Activated T-helper 17 cell treated with anti-CD3 and anti-CD28 coated beads, Interleukin-2, amount 50 U/mL, for 72 hours (primary cell): ENCODE results near the gene DGKH. TPM values are rescaled to one million over a fixed set of nuclear protein-coding genes. Genes with fewer than 3 reads are reported as not detected.
A peak's percentile ranks its signal among the peaks of the same experiment; 100 is the strongest.
"Not testable (repeated sequence)": the region's sequence is repeated elsewhere in the genome, so short reads cannot be mapped to it uniquely, and the experiment has no call there.

Experiments
- ATAC-seq: fragments of 150-1000 bp; cut with Tn5 transposase; replicated peaks from 2 replicates; pipeline ENCODE4 v1.10.0; 2021; ENCODE audit warnings: mild to moderate bottlenecking, moderate library complexity
- H3K27ac Mint-ChIP-seq: one replicate; pipeline ENCODE4 v1.8.0; 2022; ENCODE audit warnings: mixed read lengths
- H3K27me3 Mint-ChIP-seq: one replicate; pipeline ENCODE4 v1.8.0; 2022; ENCODE audit warnings: mixed read lengths
- H3K36me3 Mint-ChIP-seq: one replicate; pipeline ENCODE4 v1.8.0; 2022; ENCODE audit warnings: low read depth, mild to moderate bottlenecking, mixed read lengths
- H3K4me1 Mint-ChIP-seq: one replicate; pipeline ENCODE4 v1.8.0; 2022; ENCODE audit warnings: mixed read lengths
- H3K4me3 Mint-ChIP-seq: one replicate; pipeline ENCODE4 v1.8.0; 2022; ENCODE audit warnings: mild to moderate bottlenecking, mixed read lengths
- H3K9me3 Mint-ChIP-seq: one replicate; pipeline ENCODE4 v1.8.0; 2022; ENCODE audit warnings: mixed read lengths
- total RNA-seq, 2 donors: library from RNA; stranded (reverse); gene quantifications; one replicate each; pipeline ENCODE4 v1.2.3, GENCODE V29; 2022

Gene DGKH
- total RNA-seq, 2 donors from 2014 or later: 16.6 to 17.5 TPM

DNA sequence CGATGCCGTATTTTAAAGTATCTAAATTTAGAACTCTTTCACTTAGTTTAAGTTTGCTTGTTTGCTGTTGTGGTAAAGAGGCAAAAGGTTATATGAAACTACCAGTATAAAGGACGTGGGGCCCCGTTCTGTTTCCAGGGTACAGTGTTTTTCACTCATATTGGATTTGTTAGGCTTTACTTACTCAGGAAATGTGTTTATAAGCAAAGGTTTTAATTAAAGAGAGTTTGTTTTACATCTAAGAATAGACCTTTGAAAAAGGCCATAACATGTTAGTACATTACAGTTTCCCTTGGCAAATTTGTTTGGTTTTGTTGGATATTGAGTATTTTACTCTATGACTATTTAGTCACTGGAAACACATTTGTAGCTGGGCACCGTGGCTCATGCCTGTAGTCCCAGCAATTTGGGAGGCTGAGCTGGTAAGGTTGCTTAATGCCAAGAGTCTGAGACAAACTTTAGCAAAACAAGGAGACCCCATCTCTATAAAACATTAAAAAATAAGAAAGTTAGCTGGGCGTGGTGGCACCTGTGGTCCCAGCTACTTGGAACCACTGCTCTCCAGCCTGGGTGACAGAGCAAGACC is 7.1 kb downstream of the DGKH start:
- Mint-ChIP-seq H3K4me1 (peaks cover 10% of the 10 kb centered on the region), H3K36me3 (peaks cover 6% of the 10 kb centered on the region), H3K27me3 (no peaks in the 10 kb centered on the region), H3K27ac (no peak overlapping the region), H3K9me3 (no peaks in the 10 kb centered on the region), H3K4me3 (no peak overlapping the region)
- ATAC-seq: no peak

DNA sequence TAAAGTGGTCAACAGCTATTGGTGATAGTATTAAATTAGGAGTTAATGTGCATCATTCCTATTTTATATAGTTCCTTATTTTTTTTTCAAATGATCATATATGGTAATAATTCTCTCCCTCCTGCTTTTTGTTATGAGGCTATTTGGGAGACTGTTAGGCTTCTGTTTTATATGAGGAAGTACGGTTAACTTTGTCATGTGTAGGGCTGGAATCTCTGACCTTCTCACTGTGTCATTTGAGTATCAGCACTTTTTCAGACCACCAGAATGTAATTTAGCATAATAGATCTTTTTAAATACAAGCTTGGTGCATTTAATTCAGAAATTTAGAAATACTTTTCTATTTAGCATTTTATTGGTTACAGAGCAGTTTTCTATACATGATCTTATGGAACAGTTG is 7.7 kb downstream of the DGKH start:
- no peaks in the 10 kb centered on the region for H3K27me3 Mint-ChIP-seq
- peaks cover 10% of the 10 kb centered on the region for H3K4me1 Mint-ChIP-seq
- ATAC-seq: no peak
- H3K4me3 Mint-ChIP-seq: no peak overlapping the region
- peaks cover 6% of the 10 kb centered on the region for H3K36me3 Mint-ChIP-seq
- H3K9me3 Mint-ChIP-seq: no peaks in the 10 kb centered on the region
- no peak overlapping the region for H3K27ac Mint-ChIP-seq

DNA sequence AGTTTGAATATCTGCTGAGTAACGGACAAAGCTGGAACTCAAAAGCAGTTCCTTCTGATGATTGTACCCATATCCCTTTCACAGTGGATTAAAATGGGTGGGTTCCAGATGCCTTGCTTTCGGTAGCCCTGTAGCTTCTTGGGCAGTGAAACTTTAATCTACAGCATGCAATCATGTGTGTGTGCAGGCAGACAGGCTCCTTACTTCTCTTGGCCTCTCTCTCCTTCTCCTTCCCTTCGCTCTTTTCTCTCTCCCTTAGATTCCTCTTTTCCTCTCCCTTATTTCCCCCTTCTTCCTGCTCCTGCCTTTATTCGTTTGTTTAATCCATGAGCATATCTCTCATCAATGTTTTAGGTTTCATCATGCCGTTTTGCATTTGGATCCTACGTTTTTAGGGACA is 8.1 kb downstream of the DGKH start:
- Mint-ChIP-seq H3K36me3 (peaks cover 6% of the 10 kb centered on the region), H3K27me3 (no peaks in the 10 kb centered on the region), H3K9me3 (no peaks in the 10 kb centered on the region), H3K27ac (no peak overlapping the region), H3K4me3 (peak overlapping the region; percentile 29), H3K4me1 (peaks cover 10% of the 10 kb centered on the region)
- no peak for ATAC-seq

DNA sequence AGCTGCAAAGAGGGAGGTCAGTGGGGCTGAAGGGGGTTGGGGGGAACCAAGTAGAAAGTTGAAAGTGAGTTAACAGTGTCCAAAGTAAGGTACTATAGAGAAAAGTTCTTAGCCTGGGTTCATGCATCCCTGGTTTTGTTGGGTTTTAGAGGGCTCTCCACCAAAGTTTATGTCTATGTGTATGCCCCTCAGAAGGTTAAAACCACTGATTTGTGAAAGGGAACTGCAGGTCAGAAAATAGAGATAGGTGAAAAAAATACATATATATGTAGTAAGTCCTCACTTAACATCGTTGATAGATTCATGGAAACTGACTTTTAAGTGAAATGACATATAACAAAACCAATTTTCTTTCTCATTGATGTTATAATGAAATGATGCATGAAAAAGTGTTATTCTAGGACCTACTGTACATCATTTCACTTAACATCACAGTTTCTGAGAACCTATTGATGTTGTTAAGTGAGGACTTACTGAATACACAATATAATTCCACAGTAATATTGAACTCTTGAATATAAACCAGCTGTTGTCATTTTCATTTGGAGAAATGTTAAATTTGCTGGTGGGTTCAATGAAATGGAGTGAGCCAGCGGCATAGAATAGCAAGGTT is 9.6 kb downstream of the DGKH start:
- Mint-ChIP-seq H3K27me3 (no peaks in the 10 kb centered on the region), H3K4me3 (no peak overlapping the region), H3K4me1 (peaks cover 10% of the 10 kb centered on the region), H3K9me3 (no peaks in the 10 kb centered on the region), H3K27ac (no peak overlapping the region), H3K36me3 (peaks cover 6% of the 10 kb centered on the region)
- ATAC-seq: no peak

DNA sequence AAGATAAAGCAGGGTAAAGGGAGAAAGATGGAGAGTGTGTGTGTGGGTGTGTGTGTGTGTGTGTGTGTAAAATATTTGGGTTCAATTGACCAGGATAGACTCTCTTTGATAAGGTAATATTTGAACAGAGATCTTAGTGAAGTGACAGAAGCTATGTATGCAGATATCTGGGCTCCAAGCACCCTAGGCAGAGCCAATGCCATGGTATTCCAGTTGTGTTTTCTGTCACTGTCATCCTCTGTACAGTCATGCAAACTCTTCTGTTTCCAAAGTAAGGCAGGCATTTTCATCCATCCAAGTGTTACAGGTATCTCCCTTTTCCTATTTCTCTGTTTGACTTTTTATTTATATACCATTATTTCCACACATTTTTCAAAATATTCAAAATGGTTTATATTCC is 13.5 kb downstream of the DGKH start:
- H3K4me3 Mint-ChIP-seq: no peak overlapping the region
- H3K4me1 Mint-ChIP-seq: peaks cover 13% of the 10 kb centered on the region
- no peak overlapping the region for H3K27ac Mint-ChIP-seq
- no peak for ATAC-seq
- H3K36me3 Mint-ChIP-seq: peaks cover 6% of the 10 kb centered on the region
- no peaks in the 10 kb centered on the region for H3K9me3 Mint-ChIP-seq
- H3K27me3 Mint-ChIP-seq: no peaks in the 10 kb centered on the region

DNA sequence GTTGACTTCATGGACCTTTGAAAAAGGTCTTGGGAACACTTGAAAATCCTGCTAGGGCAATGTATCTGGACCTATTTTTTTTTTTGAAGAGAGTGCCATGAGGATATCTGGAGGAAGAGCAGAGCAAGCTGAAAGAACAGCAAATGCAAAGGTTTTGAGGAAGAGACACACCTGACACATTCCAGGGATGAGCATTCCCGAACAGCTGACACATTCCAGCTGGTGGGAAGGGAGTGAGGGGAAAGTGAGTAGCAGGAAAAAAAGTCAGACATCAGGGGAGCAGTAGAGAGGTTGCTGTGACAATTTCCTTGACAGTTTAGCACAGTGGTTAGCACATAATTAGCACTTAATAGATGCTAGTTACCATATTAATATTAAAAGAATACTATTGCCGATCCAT is 14.7 kb downstream of the DGKH start:
- ATAC-seq: no peak

DNA sequence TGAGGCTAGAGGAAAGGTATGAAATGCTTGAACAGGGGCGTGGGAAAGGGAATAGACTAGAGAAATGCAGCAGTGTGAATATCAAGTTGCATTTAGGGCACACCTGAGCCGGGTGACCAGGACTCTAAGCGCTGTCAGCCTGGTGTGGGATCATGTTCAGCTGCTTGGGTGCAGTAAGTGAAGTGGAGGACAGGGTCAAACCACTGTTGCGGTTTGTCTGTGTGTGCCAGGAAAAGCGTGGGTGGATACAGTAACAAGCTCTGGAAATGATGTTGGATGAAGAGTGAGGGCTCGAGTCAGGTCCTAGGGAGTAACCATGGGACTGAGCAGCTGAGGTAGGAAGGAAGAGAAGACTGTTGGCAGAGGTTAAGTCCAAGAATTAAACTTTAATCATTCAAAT is 15.8 kb downstream of the DGKH start:
- Mint-ChIP-seq H3K27me3 (no peaks in the 10 kb centered on the region), H3K36me3 (no peaks in the 10 kb centered on the region), H3K27ac (no peak overlapping the region), H3K9me3 (no peaks in the 10 kb centered on the region), H3K4me3 (no peak overlapping the region), H3K4me1 (peaks cover 7% of the 10 kb centered on the region)
- ATAC-seq: no peak

More for the DNA sequence above, 14.7 kb downstream of the DGKH start:
- Mint-ChIP-seq H3K27me3 (no peaks in the 10 kb centered on the region), H3K4me1 (peaks cover 7% of the 10 kb centered on the region), H3K27ac (no peak overlapping the region), H3K9me3 (no peaks in the 10 kb centered on the region), H3K36me3 (peaks cover 6% of the 10 kb centered on the region), H3K4me3 (no peak overlapping the region)

DNA sequence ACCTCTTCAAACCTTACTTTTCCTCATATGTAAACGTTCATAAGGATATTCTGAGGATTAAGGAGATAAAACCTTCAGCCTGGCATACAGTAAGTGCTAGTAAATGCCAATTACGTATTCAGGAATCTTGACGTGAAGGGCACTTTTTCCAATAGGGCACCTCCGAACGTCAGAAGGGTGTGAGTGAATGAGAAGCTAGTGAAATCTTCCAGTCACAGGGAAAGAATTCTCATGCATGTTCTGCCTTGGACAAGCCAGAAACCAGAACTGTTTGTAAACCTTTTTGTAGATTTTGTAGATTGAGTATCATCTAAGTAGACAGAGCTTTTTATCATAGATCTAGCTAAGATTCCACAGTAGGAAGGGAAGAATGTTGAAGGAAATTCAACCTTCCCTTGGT is 16.5 kb downstream of the DGKH start:
- no peak overlapping the region for H3K27ac Mint-ChIP-seq
- no peak overlapping the region for H3K4me3 Mint-ChIP-seq

DNA sequence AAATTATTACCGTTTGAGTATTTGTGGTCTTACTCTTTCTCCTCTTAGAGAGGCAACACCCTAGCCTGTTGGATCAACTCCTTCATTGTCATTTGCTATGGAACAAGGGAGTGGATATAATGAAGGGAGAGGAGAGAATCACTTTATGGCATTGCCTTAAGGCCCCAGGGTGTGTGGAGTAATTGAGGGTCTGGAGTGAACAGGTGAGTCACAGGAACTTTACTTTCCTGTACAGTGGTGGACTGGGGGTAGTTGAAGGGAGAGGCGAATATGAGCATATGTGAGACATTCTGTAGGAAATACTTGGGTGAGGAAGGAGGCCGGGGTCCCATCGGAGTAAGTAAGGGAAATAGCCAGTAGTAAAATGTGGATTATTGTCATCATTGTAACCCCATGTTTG is 17.0 kb downstream of the DGKH start:
- peaks cover 7% of the 10 kb centered on the region for H3K4me1 Mint-ChIP-seq
- H3K27ac Mint-ChIP-seq: no peak overlapping the region
- no peak for ATAC-seq
- H3K27me3 Mint-ChIP-seq: no peaks in the 10 kb centered on the region
- H3K9me3 Mint-ChIP-seq: no peaks in the 10 kb centered on the region
- no peaks in the 10 kb centered on the region for H3K36me3 Mint-ChIP-seq
- H3K4me3 Mint-ChIP-seq: no peak overlapping the region

More for the DNA sequence above, 16.5 kb downstream of the DGKH start:
- Mint-ChIP-seq H3K36me3 (no peaks in the 10 kb centered on the region), H3K4me1 (peaks cover 7% of the 10 kb centered on the region), H3K27me3 (no peaks in the 10 kb centered on the region), H3K9me3 (no peaks in the 10 kb centered on the region)
- ATAC-seq: no peak

DNA sequence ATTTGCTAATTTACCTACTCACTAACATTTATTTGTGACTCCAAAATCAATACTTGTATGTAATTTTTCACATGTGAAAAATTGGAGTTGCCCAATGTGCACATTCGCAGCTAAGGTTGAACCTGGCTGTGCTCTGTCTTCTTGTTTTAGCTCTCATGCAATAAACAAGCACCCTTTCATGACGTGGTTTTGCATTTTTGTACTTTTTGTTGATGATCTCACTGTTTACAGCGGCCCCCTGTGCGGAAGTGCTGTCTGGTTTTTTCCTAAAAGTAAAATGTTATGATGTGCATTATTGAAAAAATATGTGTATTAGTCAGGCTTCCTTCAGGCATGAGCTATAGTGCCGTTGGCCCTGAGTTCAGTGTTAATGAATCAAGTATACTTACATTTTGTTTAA is 18.1 kb downstream of the DGKH start:
- H3K27ac Mint-ChIP-seq: no peak overlapping the region
- H3K36me3 Mint-ChIP-seq: no peaks in the 10 kb centered on the region
- H3K9me3 Mint-ChIP-seq: no peaks in the 10 kb centered on the region
- H3K27me3 Mint-ChIP-seq: no peaks in the 10 kb centered on the region
- no peak for ATAC-seq
- peaks cover 7% of the 10 kb centered on the region for H3K4me1 Mint-ChIP-seq
- no peak overlapping the region for H3K4me3 Mint-ChIP-seq

DNA sequence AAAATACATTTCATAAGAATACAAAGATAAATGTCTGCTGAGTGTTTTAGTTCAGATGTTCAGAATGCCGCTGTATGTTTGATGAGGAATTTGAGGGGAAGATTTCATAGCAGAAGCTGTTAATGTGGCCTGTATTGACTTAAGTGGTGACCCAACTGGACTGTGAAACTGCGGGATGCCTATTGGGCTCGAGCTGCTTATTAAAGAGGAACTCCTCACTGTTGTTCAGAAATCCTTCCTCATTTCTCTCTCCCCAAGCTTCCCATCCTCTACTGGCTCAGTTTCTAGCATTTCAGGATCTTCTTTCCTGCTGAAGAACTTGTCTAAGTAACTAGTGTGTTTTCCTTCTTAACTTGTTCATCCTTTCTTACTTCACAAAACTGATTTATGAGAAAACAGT is 20.4 kb downstream of the DGKH start:
- Mint-ChIP-seq H3K9me3 (no peaks in the 10 kb centered on the region), H3K4me3 (no peak overlapping the region), H3K27ac (no peak overlapping the region), H3K4me1 (peaks cover 6% of the 10 kb centered on the region), H3K36me3 (no peaks in the 10 kb centered on the region), H3K27me3 (no peaks in the 10 kb centered on the region)
- no peak for ATAC-seq

DNA sequence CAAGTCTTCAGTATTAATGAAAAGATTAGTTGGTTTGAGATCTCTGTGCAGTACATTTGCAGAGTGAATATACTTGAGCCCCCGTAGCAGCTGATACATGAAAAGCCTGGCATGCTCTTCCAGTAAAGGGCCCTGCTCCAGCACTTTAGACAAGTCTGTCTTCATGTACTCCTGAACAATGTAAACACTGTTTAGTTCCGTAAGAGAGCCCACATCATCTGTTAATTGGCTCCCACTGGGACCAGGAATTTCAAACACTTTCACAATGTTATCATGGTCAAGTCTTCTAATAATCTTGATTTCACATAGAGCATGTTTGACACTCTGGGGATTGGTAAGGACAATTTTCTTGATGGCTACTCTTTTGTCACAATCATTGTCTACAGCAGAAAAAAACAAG is 22.2 kb downstream of the DGKH start:
- H3K36me3 Mint-ChIP-seq, H3K4me1 Mint-ChIP-seq, H3K9me3 Mint-ChIP-seq, H3K27ac Mint-ChIP-seq, H3K4me3 Mint-ChIP-seq, ATAC-seq, H3K27me3 Mint-ChIP-seq: not testable (repeated sequence)

DNA sequence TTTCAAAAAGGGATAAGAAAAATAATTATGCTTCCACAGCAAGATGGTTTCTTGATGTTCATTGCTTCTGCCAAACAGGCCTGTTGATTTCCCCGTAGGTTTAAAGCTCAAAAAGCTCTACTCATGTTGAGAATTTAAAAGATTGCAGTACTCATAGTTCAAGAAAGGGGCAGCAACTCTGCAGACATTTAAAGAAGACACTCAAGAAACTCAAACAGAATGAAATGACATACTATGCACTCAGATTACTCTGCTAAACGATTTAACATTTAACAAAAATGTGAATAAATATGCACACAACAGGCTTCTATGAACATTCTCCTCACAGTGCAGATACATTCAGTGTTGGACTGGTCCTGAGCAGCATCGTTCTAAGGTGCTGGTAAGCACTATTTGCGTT is 22.7 kb downstream of the DGKH start:
- not testable (repeated sequence) for H3K4me1 Mint-ChIP-seq, H3K27me3 Mint-ChIP-seq, H3K36me3 Mint-ChIP-seq, H3K27ac Mint-ChIP-seq, H3K4me3 Mint-ChIP-seq, H3K9me3 Mint-ChIP-seq, ATAC-seq

DNA sequence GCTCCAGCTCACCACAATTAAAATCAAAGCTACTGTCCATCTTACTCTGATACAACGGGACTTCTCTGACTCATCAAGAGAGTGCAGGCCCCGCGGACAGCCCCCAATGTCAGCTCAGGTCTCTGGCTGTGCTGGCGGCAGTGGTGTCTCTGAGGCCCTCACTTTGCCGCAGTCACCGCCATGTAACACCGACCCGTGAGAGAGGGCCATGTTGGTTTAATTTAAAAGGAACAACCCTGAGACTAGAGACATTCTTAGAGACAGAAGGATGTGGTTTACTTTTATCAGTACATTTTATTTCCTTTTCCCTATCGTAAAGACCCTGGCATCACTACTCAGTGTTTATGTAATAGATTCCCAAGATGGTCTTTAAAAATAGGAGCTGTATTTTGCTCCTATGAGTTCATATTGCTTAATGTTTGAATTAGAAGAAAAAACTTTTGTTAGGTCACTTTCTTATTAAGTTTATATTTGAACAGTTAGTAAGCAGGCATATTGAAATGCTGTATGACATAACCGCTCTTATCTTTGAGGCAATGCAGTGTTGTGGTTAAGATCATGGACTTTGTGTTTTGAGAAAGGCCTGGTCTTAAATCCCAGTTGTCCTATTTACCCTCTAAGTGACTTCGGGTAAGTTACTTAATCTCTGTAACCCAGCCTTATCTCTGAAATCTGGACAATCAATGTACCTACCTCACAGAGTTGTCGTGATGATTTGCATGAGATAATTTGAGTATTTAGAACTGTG is 23.4 kb downstream of the DGKH start:
- Mint-ChIP-seq H3K27ac (no peak overlapping the region), H3K36me3 (no peaks in the 10 kb centered on the region), H3K4me3 (no peak overlapping the region), H3K4me1 (peaks cover 5% of the 10 kb centered on the region), H3K27me3 (no peaks in the 10 kb centered on the region), H3K9me3 (no peaks in the 10 kb centered on the region)
- ATAC-seq: no peak

DNA sequence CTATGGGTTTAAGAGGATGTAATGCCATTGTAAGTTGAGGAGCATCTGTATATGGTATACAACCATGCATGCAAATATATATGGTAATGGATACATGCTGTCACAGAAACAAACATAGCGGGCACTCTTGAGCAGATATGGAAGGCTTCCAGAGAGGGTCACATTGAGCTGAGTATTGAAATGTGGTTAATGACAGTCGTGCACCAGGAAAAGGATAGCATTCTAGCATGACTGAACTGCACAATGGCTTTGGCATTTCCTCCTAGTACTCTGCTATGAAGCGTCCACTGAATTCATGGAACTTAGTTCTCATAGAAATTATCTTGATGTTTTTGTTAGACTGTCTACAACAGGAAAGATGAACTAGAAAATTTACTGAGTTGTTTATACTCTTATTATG is 25.2 kb downstream of the DGKH start:
- H3K27ac Mint-ChIP-seq: no peak overlapping the region
- H3K4me1 Mint-ChIP-seq: peaks cover 5% of the 10 kb centered on the region
- no peak for ATAC-seq
- no peaks in the 10 kb centered on the region for H3K36me3 Mint-ChIP-seq
- H3K27me3 Mint-ChIP-seq: no peaks in the 10 kb centered on the region
- H3K4me3 Mint-ChIP-seq: no peak overlapping the region
- H3K9me3 Mint-ChIP-seq: no peaks in the 10 kb centered on the region
